Choroid plexus epithelial cell (primary cell): ENCODE data around the gene EMSY.

ENCODE experiments used
- DNase-seq: peaks from one replicate; pipeline ENCODE4 v3.0.0-alpha.2; 2010; ENCODE audit warnings: low read depth
- H3K4me3 ChIP-seq: 2 replicates; pipeline ENCODE4 v1.5.1; 2011; ENCODE audit warnings: low read depth, mild to moderate bottlenecking, control low read depth, low read length, moderate library complexity
- TF ChIP-seq, protein P1 (sequence below): conservative IDR thresholded peaks from 2 replicates; pipeline ENCODE4 v1.5.1; 2011; ENCODE audit warnings: low read depth, mild to moderate bottlenecking, control low read depth, inconsistent platforms, low read length, moderate library complexity

The EMSY gene

GRCh38 chr11:76554767-76555166 is 109.9 kb downstream of the EMSY start:
- H3K4me3 ChIP-seq: no peak overlapping the region
- TF ChIP-seq, protein P1, sequence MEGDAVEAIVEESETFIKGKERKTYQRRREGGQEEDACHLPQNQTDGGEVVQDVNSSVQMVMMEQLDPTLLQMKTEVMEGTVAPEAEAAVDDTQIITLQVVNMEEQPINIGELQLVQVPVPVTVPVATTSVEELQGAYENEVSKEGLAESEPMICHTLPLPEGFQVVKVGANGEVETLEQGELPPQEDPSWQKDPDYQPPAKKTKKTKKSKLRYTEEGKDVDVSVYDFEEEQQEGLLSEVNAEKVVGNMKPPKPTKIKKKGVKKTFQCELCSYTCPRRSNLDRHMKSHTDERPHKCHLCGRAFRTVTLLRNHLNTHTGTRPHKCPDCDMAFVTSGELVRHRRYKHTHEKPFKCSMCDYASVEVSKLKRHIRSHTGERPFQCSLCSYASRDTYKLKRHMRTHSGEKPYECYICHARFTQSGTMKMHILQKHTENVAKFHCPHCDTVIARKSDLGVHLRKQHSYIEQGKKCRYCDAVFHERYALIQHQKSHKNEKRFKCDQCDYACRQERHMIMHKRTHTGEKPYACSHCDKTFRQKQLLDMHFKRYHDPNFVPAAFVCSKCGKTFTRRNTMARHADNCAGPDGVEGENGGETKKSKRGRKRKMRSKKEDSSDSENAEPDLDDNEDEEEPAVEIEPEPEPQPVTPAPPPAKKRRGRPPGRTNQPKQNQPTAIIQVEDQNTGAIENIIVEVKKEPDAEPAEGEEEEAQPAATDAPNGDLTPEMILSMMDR: no peak
- no peak for DNase-seq

- H3K4me3 ChIP-seq: no peak overlapping the region
- TF ChIP-seq, protein P1: no peak
- no peak for DNase-seq
These were observed 112.6 kb downstream of the EMSY start for GRCh38 chr11:76557466-76557865.

DNA sequence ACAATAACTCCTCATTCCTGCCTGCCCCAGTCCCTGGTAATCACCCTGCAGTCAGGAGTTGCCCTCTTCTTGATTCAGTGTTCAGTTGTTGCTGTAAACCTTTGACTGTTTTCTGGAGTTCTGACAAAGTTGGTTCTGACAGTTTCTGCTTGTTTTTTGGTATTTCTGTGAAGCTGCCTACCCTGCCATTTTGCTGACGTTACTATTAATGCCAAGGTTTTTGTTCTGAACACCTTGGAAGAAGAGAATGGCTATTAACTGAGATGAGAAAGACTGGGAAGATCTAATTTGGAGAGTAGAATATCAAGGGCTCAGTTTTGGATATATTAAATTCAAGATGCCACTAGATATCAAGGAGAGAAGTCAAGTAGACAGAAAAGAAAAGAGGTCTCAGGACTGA is 113.7 kb downstream of the EMSY start:
- no peak overlapping the region for H3K4me3 ChIP-seq
- TF ChIP-seq, protein P1: no peak
- no peak for DNase-seq

DNA sequence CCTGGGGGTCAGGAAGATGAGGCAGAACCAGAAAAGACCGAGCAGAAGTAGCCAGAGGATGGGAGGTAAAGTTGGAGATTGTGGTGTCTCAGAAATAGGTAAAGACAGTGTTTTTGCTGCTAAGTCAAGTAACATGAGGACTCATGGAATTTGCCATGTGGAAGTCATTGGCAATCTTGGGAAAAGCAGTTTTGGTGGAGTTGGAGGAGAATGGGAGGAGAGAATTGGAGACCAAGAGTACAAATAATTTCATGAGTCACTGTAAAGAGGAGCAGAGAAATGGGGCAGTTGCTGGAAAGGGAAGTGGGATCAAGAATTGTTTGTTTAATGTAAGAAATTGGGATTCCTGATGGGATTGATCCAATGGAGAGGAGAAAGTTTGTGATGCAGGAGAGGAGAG is 114.1 kb downstream of the EMSY start:
- TF ChIP-seq, protein P1: no peak
- no peak for DNase-seq
- H3K4me3 ChIP-seq: no peak overlapping the region

DNA sequence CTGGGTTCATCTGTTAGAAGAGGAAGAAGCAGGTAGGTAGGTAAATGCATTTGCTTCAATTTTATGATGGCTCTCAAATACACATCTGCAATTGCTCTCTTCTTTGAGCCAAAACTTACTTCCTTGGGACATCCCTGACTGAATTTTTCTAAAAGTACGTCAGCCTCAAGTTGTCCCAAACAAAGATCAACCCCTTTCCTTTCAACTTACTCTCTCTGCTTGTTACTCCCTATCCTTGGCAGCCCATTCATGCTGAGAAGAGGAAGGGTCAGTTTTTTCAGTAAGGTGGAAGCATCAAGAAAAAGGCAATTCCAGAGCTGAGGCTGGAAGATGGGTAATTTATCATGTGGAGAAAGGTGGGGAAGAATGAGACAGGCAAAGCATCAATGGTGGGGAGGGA is 114.5 kb downstream of the EMSY start:
- no peak overlapping the region for H3K4me3 ChIP-seq
- no peak for DNase-seq
- TF ChIP-seq, protein P1: no peak

GRCh38 chr11:76560219-76560618 is 115.4 kb downstream of the EMSY start:
- DNase-seq: no peak
- TF ChIP-seq, protein P1: no peak
- no peak overlapping the region for H3K4me3 ChIP-seq

DNA sequence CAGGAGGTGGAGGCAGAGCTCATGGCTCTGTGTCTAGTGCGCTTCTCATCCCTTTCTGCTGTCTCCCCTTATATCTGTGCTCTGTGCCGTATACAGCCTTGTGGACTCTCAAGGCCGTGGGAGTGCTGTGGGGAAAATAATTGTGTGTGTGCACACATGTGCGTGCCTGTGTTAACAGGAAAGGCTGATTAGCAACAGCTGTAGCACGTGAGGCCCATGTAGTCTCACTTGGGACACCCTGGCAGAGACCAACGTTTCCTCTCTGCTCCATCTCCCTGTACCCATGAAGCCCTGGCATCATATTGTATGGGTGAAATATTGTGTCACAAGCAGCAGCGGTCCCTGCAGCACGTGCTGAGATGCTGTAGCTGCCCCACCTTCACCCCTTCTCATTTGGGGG is 116.4 kb downstream of the EMSY start:
- H3K4me3 ChIP-seq: no peak overlapping the region
- DNase-seq: no peak
- TF ChIP-seq, protein P1: no peak
